IPS-18a (cell line): Measurements from ENCODE around the gene KHK.
"Not testable (repeated sequence)": the region's sequence is repeated elsewhere in the genome, so short reads cannot be mapped to it uniquely, and the experiment has no call there.

Experiments used
- H3K27ac ChIP-seq: one replicate; pipeline ENCODE4 v1.5.1; 2013; ENCODE audit warnings: low read length
- H3K27me3 ChIP-seq: one replicate; pipeline ENCODE4 v1.6.1; 2013; ENCODE audit warnings: mild to moderate bottlenecking, low read length; ENCODE audit not compliant: control insufficient read depth, insufficient read depth
- H3K36me3 ChIP-seq: one replicate; pipeline ENCODE4 v1.6.1; 2013; ENCODE audit warnings: low read depth, low read length; ENCODE audit not compliant: control insufficient read depth
- H3K4me1 ChIP-seq: one replicate; pipeline ENCODE4 v1.6.1; 2013; ENCODE audit warnings: low read depth, low read length; ENCODE audit not compliant: control insufficient read depth
- H3K4me3 ChIP-seq: one replicate; pipeline ENCODE4 v1.5.1; 2013; ENCODE audit warnings: low read length
- H3K9ac ChIP-seq: one replicate; pipeline ENCODE4 v1.6.1; 2013; ENCODE audit warnings: mild to moderate bottlenecking, low read length, moderate library complexity
- H3K9me3 ChIP-seq: one replicate; pipeline ENCODE4 v1.6.1; 2013; ENCODE audit warnings: low read depth, low read length; ENCODE audit not compliant: control insufficient read depth

KHK gene

GRCh38 chr2:27067385-27067784, 19.2 kb upstream of the KHK start:
- H3K27ac ChIP-seq, result no peak overlapping the region
- no peak overlapping the region for H3K4me3 ChIP-seq
- H3K4me1 ChIP-seq, result no peaks in the 10 kb centered on the region
- H3K36me3 ChIP-seq, result peaks cover 22% of the 10 kb centered on the region
- no peak overlapping the region for H3K9ac ChIP-seq
- H3K9me3 ChIP-seq, result no peaks in the 10 kb centered on the region
- H3K27me3 ChIP-seq, result no peaks in the 10 kb centered on the region

- Histone ChIP-seq H3K27ac (no peak overlapping the region), H3K9me3 (no peaks in the 10 kb centered on the region), H3K9ac (no peak overlapping the region), H3K4me3 (no peak overlapping the region), H3K4me1 (no peaks in the 10 kb centered on the region), H3K36me3 (peaks cover 22% of the 10 kb centered on the region), H3K27me3 (no peaks in the 10 kb centered on the region)
Observed at GRCh38 chr2:27069436-27069835, 17.1 kb upstream of the KHK start.

- Histone ChIP-seq H3K27ac (no peak overlapping the region), H3K27me3 (no peaks in the 10 kb centered on the region), H3K9me3 (no peaks in the 10 kb centered on the region), H3K4me1 (no peaks in the 10 kb centered on the region), H3K36me3 (peaks cover 20% of the 10 kb centered on the region), H3K9ac (peak overlapping the region; percentile 82), H3K4me3 (peak overlapping the region; percentile 82)
Observed at GRCh38 chr2:27069961-27070618, 16.5 kb upstream of the KHK start.

GRCh38 chr2:27070653-27071276, 15.8 kb upstream of the KHK start:
- Histone ChIP-seq H3K4me1 (no peaks in the 10 kb centered on the region), H3K27me3 (no peaks in the 10 kb centered on the region), H3K36me3 (peaks cover 19% of the 10 kb centered on the region), H3K27ac (no peak overlapping the region), H3K9me3 (no peaks in the 10 kb centered on the region), H3K9ac (peak overlapping the region; percentile 82), H3K4me3 (peak overlapping the region; percentile 82)

GRCh38 chr2:27071277-27071989, 15.1 kb upstream of the KHK start, which contains the start of gene OST4:
Gene OST4, minus strand, starts transcription at chr2:27071654.
- no peaks in the 10 kb centered on the region for H3K4me1 ChIP-seq
- H3K9me3 ChIP-seq, result no peaks in the 10 kb centered on the region
- H3K27me3 ChIP-seq, result no peaks in the 10 kb centered on the region
- peak within 1 kb of the TSS; percentile 82 for H3K4me3 ChIP-seq
- peak within 1 kb of the TSS; percentile 82 for H3K9ac ChIP-seq
- peak within 1 kb of the TSS; percentile 51 for H3K27ac ChIP-seq
- H3K36me3 ChIP-seq, result peaks cover 19% of the 10 kb centered on the region

GRCh38 chr2:27071990-27072830, 14.4 kb upstream of the KHK start:
- no peaks in the 10 kb centered on the region for H3K27me3 ChIP-seq
- peak overlapping the region; percentile 82 for H3K4me3 ChIP-seq
- H3K9ac ChIP-seq, result peak overlapping the region; percentile 72
- no peaks in the 10 kb centered on the region for H3K9me3 ChIP-seq
- no peaks in the 10 kb centered on the region for H3K4me1 ChIP-seq
- H3K36me3 ChIP-seq, result peaks cover 19% of the 10 kb centered on the region
- H3K27ac ChIP-seq, result peak overlapping the region; percentile 48

GRCh38 chr2:27072920-27073319, 13.7 kb upstream of the KHK start:
- no peak overlapping the region for H3K27ac ChIP-seq
- H3K9ac ChIP-seq, result no peak overlapping the region
- peak overlapping the region; percentile 82 for H3K4me3 ChIP-seq
- H3K9me3 ChIP-seq, result no peaks in the 10 kb centered on the region
- H3K4me1 ChIP-seq, result no peaks in the 10 kb centered on the region
- no peaks in the 10 kb centered on the region for H3K27me3 ChIP-seq
- peaks cover 18% of the 10 kb centered on the region for H3K36me3 ChIP-seq

- Histone ChIP-seq H3K27ac (no peak overlapping the region), H3K4me3 (no peak overlapping the region), H3K4me1 (no peaks in the 10 kb centered on the region), H3K36me3 (peaks cover 10% of the 10 kb centered on the region), H3K27me3 (no peaks in the 10 kb centered on the region), H3K9me3 (no peaks in the 10 kb centered on the region), H3K9ac (no peak overlapping the region)
Observed at GRCh38 chr2:27073782-27074181, 12.8 kb upstream of the KHK start.

GRCh38 chr2:27074738-27075565, 11.6 kb upstream of the KHK start:
- Histone ChIP-seq H3K36me3 (no peaks in the 10 kb centered on the region), H3K9ac (no peak overlapping the region), H3K4me1 (no peaks in the 10 kb centered on the region), H3K4me3 (no peak overlapping the region), H3K27ac (no peak overlapping the region), H3K9me3 (no peaks in the 10 kb centered on the region), H3K27me3 (no peaks in the 10 kb centered on the region)

GRCh38 chr2:27075566-27075871, 11.1 kb upstream of the KHK start:
- not testable (repeated sequence) for H3K4me3 ChIP-seq, H3K9ac ChIP-seq, H3K27me3 ChIP-seq, H3K36me3 ChIP-seq, H3K4me1 ChIP-seq, H3K9me3 ChIP-seq, H3K27ac ChIP-seq

GRCh38 chr2:27076323-27076722, 10.2 kb upstream of the KHK start:
- Histone ChIP-seq H3K27me3 (no peaks in the 10 kb centered on the region), H3K9ac (no peak overlapping the region), H3K27ac (no peak overlapping the region), H3K4me3 (no peak overlapping the region), H3K9me3 (no peaks in the 10 kb centered on the region), H3K4me1 (no peaks in the 10 kb centered on the region), H3K36me3 (no peaks in the 10 kb centered on the region)
